OCI-M2 (cell line): ENCODE data around the gene UBALD1.

Source experiments
- DNase-seq: peaks from one replicate; lab custom pipeline; 2025; ENCODE audit not compliant: unreplicated experiment; lab: John Stamatoyannopoulos, UW

Gene UBALD1

GRCh38 chr16:4616047-4616811 is 1.5 kb upstream of the UBALD1 start:
- DNase-seq = peak; percentile 82

GRCh38 chr16:4615384-4616046 is 827 bp upstream of the UBALD1 start:
- no peak for DNase-seq

GRCh38 chr16:4613636-4614570 is 785 bp downstream of the UBALD1 start:
- no peak for DNase-seq

- DNase-seq = no peak
These were observed 1.6 kb downstream of the UBALD1 start for GRCh38 chr16:4612977-4613635.

- no peak for DNase-seq
These were observed 2.2 kb downstream of the UBALD1 start for GRCh38 chr16:4612474-4612931.

- DNase-seq = no peak
These were observed 3.2 kb downstream of the UBALD1 start for GRCh38 chr16:4611337-4612021.

GRCh38 chr16:4610011-4611005 is 4.4 kb downstream of the UBALD1 start:
- DNase-seq = no peak

- no peak for DNase-seq
These were observed 5.3 kb downstream of the UBALD1 start for GRCh38 chr16:4609200-4610010.

GRCh38 chr16:4608704-4608980 is 6.0 kb downstream of the UBALD1 start:
- no peak for DNase-seq

GRCh38 chr16:4607841-4608703 is 6.6 kb downstream of the UBALD1 start:
- no peak for DNase-seq

GRCh38 chr16:4606354-4606753 is 8.3 kb downstream of the UBALD1 start:
- DNase-seq = no peak

- no peak for DNase-seq
These were observed 10.3 kb downstream of the UBALD1 start for GRCh38 chr16:4604401-4604800.

GRCh38 chr16:4603624-4604170 is 11.0 kb downstream of the UBALD1 start:
- no peak for DNase-seq

GRCh38 chr16:4602331-4602730 is 12.4 kb downstream of the UBALD1 start:
- DNase-seq = no peak

- no peak for DNase-seq
These were observed 12.9 kb downstream of the UBALD1 start for GRCh38 chr16:4601864-4602186.

- DNase-seq = no peak
These were observed 13.4 kb downstream of the UBALD1 start for GRCh38 chr16:4601036-4601863.

GRCh38 chr16:4599545-4599944 is 15.1 kb downstream of the UBALD1 start:
- DNase-seq = no peak
